ENCODE measurements around the gene NECAB3.

The NECAB3 gene

GRCh38 chr20:33697129-33697528 lies 22.9 kb upstream of the NECAB3 start:
- no peak for DNase-seq

GRCh38 chr20:33696448-33696847 lies 22.2 kb upstream of the NECAB3 start:
- no peak for DNase-seq

- DNase-seq: no peak
Observed at GRCh38 chr20:33694639-33695012, 20.4 kb upstream of the NECAB3 start.

- no peak for DNase-seq
Observed at GRCh38 chr20:33693741-33694638, 19.8 kb upstream of the NECAB3 start.

- no peak for DNase-seq
Observed at GRCh38 chr20:33693289-33693688, 19.1 kb upstream of the NECAB3 start.

- DNase-seq: peak; percentile 81
Observed at GRCh38 chr20:33689973-33690372, 15.7 kb upstream of the NECAB3 start.

GRCh38 chr20:33689493-33689892 lies 15.3 kb upstream of the NECAB3 start:
- no peak for DNase-seq

- no peak for DNase-seq
Observed at GRCh38 chr20:33688938-33689424, 14.8 kb upstream of the NECAB3 start.

- DNase-seq: no peak
Observed at GRCh38 chr20:33687993-33688937, 14.0 kb upstream of the NECAB3 start.

- DNase-seq: peak; percentile 25
Observed at GRCh38 chr20:33687370-33687915, 13.2 kb upstream of the NECAB3 start.

GRCh38 chr20:33686984-33687366 lies 12.7 kb upstream of the NECAB3 start:
- DNase-seq: no peak

- DNase-seq: peak; percentile 94
Observed at GRCh38 chr20:33686100-33686983, 12.1 kb upstream of the NECAB3 start, which contains the start of gene E2F1. Gene E2F1 (minus strand): TSS chr20:33686385. CDS start chr20:33686264, 121 bp downstream.

- DNase-seq: peak; percentile 47
Observed at GRCh38 chr20:33685328-33686099, 11.3 kb upstream of the NECAB3 start.

GRCh38 chr20:33684533-33685327 lies 10.5 kb upstream of the NECAB3 start:
- no peak for DNase-seq

GRCh38 chr20:33681728-33682353 lies 7.6 kb upstream of the NECAB3 start:
- DNase-seq: no peak

GRCh38 chr20:33681288-33681687 lies 7.1 kb upstream of the NECAB3 start:
- DNase-seq: no peak

GRCh38 chr20:33680686-33681085 lies 6.5 kb upstream of the NECAB3 start:
- DNase-seq: no peak

- DNase-seq: peak; percentile 77
Observed at GRCh38 chr20:33679758-33680485, 5.7 kb upstream of the NECAB3 start.

Data from CD4-positive, alpha-beta T cell treated with Interleukin-15 for 1 hour (primary cell).